HL-60 (cell line): Measurements from ENCODE around the gene FEV.

ENCODE experiments used
- REST ChIP-seq: IDR thresholded peaks from 2 replicates; pipeline ENCODE4 v1.6.1; 2012; ENCODE audit warnings: low read depth; ENCODE audit not compliant: insufficient replicate concordance
- TF ChIP-seq, protein P1 (sequence below): IDR thresholded peaks from one replicate; pipeline ENCODE4 v1.5.1; 2011; ENCODE audit warnings: low read length, control low read depth, inconsistent platforms; ENCODE audit not compliant: insufficient read depth

DNA sequence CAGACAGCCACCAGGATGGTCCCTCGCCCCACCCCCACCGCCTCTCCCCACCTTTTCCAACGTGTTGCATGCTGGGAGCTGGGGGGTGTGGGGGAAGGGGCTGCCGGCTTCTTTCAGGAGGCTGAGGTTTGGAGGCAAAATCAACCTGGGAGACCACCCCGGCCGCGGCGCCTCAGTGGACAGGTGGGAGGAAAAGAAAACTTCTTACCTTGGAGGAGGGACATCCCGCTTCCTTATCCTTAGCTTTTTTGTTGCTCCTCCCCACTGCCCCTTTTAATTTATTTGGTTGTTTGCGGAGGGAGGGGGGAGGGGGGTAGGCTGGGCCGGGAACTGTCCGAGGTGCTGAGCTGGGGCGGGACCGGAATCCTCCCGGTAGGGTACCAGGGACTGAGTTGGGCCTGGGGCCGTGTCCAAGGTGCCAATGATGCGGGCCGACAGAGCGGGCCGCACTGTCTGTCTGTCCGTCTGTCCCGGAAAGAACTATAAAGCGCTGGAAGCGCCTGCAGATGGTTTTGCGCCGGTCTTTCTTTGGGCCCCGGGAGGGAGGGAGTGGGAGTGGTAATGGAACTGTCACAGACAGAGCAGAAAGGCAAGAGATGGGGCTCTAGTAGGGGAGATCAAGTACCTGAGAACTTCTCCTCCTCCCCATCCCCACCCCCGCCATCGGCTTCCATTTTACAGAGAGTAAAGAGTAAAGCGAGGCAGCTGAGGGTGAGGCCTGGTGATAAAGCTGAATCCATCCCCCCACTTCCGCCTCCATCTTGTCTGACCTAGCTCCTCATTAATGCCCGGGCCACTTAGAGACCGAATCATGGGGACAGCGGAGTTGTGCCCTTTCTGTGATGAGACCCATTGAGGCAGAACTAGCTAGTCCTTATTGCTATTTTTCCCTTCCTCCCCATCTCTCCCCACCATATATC, 23.1 kb downstream of the FEV start:
- TF ChIP-seq, protein P1, sequence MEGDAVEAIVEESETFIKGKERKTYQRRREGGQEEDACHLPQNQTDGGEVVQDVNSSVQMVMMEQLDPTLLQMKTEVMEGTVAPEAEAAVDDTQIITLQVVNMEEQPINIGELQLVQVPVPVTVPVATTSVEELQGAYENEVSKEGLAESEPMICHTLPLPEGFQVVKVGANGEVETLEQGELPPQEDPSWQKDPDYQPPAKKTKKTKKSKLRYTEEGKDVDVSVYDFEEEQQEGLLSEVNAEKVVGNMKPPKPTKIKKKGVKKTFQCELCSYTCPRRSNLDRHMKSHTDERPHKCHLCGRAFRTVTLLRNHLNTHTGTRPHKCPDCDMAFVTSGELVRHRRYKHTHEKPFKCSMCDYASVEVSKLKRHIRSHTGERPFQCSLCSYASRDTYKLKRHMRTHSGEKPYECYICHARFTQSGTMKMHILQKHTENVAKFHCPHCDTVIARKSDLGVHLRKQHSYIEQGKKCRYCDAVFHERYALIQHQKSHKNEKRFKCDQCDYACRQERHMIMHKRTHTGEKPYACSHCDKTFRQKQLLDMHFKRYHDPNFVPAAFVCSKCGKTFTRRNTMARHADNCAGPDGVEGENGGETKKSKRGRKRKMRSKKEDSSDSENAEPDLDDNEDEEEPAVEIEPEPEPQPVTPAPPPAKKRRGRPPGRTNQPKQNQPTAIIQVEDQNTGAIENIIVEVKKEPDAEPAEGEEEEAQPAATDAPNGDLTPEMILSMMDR: no peak
- peak; percentile 89 for TF ChIP-seq REST
